ENCODE data around the gene MAEA.

DNA sequence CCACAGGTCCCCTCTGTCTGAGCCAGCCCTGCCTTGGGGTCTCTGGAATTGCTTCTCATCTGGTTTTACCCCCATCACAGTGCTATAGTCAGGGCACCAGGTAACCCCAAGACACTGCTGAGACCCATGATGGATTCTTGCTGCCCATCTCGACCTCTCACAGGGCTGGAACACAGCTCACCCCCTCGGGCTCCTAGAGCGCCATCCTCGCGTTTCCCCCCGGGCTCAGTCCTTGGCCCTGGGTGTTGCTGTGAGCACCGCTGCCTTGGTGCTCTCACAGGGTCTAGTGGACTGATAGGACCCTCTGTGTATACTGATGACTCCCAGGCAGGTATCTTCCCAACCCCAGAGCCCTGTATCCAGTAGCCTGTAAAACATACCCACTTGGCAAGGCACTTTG lies 8.8 kb downstream of the MAEA start:
- TF ChIP-seq, protein P1, sequence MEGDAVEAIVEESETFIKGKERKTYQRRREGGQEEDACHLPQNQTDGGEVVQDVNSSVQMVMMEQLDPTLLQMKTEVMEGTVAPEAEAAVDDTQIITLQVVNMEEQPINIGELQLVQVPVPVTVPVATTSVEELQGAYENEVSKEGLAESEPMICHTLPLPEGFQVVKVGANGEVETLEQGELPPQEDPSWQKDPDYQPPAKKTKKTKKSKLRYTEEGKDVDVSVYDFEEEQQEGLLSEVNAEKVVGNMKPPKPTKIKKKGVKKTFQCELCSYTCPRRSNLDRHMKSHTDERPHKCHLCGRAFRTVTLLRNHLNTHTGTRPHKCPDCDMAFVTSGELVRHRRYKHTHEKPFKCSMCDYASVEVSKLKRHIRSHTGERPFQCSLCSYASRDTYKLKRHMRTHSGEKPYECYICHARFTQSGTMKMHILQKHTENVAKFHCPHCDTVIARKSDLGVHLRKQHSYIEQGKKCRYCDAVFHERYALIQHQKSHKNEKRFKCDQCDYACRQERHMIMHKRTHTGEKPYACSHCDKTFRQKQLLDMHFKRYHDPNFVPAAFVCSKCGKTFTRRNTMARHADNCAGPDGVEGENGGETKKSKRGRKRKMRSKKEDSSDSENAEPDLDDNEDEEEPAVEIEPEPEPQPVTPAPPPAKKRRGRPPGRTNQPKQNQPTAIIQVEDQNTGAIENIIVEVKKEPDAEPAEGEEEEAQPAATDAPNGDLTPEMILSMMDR (IDR thresholded peaks at IDR 0.05): no peak
- TF ChIP-seq POLR2AphosphoS5 (IDR thresholded peaks at IDR 0.05): no peak
